Stomach (tissue), 4 donors: ENCODE measurements around the gene GPC2.

Experiments used
- CTCF ChIP-seq, 7 experiments: fragments of 450-650 bp in 4 of 7; fragments of 200-600 bp in 3 of 7; sonication (generic) in 3 of 7; IDR thresholded peaks; one replicate each; pipeline ENCODE4 v1.5.1; 2016 to 2019; ENCODE audit warnings: antibody characterized with exemption in 7 of 7, control low read depth in 2 of 7, mild to moderate bottlenecking in 1 of 7
- POLR2AphosphoS5 ChIP-seq, 3 donors: sonication (generic); formaldehyde crosslinking; IDR thresholded peaks; one replicate each; pipeline ENCODE4 v1.6.1; 2016; ENCODE audit warnings: antibody characterized with exemption in 3 of 3

- TF ChIP-seq CTCF (IDR thresholded peaks at IDR 0.05), result no peak
- no peak for TF ChIP-seq POLR2AphosphoS5 (IDR thresholded peaks at IDR 0.05)
Observed at GRCh38 chr7:100219271-100219737, 42.1 kb upstream of the GPC2 start.
